ENCODE measurements around the gene JAG1.
"Not testable (repeated sequence)": the region's sequence is repeated elsewhere in the genome, so short reads cannot be mapped to it uniquely, and the experiment has no call there.

JAG1 gene

DNA sequence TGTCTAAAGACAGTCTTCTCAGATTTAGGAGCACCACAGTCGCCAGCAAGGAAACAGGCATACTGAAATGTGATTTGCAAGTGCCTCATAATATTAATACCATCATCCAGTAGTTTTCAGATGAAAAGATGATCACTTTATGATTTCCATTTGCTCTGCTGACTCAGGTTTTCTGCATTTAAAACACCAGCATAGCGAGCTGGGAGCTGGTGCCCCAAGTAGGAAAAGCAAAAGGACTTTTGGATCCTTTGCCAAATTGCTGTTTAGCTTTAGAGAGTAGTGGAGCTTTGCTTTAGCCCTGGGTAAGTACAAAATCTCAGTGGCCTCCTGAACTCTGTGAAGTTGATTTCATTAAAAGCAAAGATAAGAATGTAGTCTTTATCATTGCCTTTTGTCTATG, 78.5 kb downstream of the JAG1 start:
- no peaks in the 10 kb centered on the region for H3K9me3 Mint-ChIP-seq

DNA sequence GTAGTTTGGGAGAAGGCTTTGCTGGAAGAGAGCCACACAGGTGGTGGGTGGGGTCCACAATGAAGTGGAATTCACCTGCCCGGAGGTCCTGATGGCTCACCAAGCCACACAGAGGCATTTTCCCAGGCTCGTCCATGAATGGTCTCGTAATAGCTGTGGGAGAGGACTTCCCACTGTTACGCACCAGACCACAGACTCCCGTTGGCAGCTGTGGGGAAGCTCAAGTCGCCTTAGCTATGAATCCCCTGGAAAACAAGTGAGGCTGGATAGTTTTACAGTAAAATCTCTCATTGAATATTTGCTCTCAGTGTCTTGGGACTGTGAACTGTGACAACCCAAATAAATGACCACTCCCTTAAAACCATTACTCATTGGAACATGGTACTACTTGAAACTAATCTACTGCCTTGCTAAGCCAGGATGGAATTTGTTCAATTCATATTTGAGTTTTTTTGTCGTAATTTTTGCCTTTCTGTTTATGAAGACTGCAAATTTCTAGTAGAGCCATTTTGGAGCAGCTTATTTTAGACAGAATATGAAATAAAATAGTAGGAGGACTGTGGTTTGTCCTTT, 79.4 kb downstream of the JAG1 start:
- Mint-ChIP-seq H3K36me3 (ENCODE audit: low read depth) (peaks cover 19% of the 10 kb centered on the region), H3K27ac (no peak overlapping the region), H3K9me3 (no peaks in the 10 kb centered on the region), H3K4me1 (ENCODE audit: low read depth) (peaks cover 21% of the 10 kb centered on the region), H3K27me3 (no peaks in the 10 kb centered on the region), H3K4me3 (no peak overlapping the region)
- no peak for DNase-seq

More for the DNA sequence above, 78.5 kb downstream of the JAG1 start:
- DNase-seq, result no peak
- H3K4me3 Mint-ChIP-seq, result no peak overlapping the region
- H3K27ac Mint-ChIP-seq, result no peak overlapping the region
- peaks cover 21% of the 10 kb centered on the region for H3K36me3 Mint-ChIP-seq (ENCODE audit: low read depth)
- H3K4me1 Mint-ChIP-seq (ENCODE audit: low read depth), result peaks cover 22% of the 10 kb centered on the region
- H3K27me3 Mint-ChIP-seq, result no peaks in the 10 kb centered on the region

DNA sequence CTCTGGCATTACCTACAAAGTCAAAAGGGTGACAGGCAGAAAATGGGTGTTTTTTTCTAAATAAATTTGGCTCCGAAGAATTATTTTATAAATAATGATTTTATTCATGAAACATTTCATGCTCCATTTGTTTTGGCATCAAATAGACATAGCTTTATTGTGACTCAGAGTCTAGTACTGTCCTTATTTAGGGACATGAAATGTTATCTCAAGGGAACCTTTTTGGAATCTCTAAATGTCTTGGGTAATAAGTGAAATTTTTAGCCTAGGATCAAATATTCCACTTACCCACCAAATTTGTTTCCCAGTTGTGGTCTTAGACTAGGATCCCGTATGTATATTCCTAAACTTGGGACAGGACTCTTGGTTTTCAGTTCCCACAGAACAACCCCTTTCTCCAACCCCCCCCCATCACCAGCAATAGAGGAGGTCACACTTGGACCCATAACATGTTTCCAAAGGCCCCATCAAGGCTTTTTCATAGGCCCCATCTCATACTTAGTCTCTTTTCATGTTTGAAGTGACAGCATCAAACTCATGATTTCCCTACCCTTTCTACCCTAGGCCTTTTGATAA, 81.8 kb downstream of the JAG1 start:
- DNase-seq, result no peak
- H3K4me1 Mint-ChIP-seq (ENCODE audit: low read depth), result peaks cover 10% of the 10 kb centered on the region
- no peaks in the 10 kb centered on the region for H3K27me3 Mint-ChIP-seq
- peaks cover 4% of the 10 kb centered on the region for H3K36me3 Mint-ChIP-seq (ENCODE audit: low read depth)
- H3K27ac Mint-ChIP-seq, result no peak overlapping the region
- no peaks in the 10 kb centered on the region for H3K9me3 Mint-ChIP-seq
- no peak overlapping the region for H3K4me3 Mint-ChIP-seq

DNA sequence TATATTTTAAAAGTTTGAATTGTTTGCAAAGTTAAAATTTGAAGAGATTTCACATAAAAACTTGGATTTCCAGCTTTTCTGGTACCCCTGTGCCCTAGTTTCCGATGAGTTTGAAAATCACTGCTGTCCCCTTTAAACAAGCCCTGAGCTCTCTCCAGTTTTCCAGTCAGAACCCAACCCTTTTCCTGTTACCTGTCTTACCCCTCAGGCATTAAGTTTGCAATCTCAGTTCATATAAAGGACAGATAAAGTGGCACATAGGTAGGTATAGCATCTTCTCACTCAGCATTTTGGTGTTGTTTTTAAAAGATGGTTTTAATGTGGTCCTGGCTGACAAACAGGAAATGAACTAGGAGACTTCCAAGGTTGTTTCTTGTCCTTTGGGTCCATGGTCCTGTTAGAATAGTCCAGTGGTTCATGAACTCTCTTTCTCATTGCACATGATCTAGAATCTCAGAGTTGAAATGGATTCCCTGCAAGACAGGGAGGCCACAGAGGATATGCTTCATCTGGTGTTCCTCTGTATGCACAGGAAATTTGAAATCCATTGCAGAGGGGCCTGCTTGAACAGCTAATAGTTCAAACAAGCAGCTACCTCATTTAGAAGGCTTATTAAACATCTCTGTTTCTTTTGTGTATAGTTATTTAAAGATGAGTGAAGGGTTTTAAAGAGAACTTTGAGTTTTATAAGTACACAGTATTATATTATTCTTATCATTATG, 82.7 kb downstream of the JAG1 start:
- H3K36me3 Mint-ChIP-seq (ENCODE audit: low read depth), result no peaks in the 10 kb centered on the region
- no peaks in the 10 kb centered on the region for H3K27me3 Mint-ChIP-seq
- H3K4me3 Mint-ChIP-seq, result no peak overlapping the region
- DNase-seq, result no peak
- peaks cover 10% of the 10 kb centered on the region for H3K4me1 Mint-ChIP-seq (ENCODE audit: low read depth)
- no peak overlapping the region for H3K27ac Mint-ChIP-seq
- H3K9me3 Mint-ChIP-seq, result no peaks in the 10 kb centered on the region

DNA sequence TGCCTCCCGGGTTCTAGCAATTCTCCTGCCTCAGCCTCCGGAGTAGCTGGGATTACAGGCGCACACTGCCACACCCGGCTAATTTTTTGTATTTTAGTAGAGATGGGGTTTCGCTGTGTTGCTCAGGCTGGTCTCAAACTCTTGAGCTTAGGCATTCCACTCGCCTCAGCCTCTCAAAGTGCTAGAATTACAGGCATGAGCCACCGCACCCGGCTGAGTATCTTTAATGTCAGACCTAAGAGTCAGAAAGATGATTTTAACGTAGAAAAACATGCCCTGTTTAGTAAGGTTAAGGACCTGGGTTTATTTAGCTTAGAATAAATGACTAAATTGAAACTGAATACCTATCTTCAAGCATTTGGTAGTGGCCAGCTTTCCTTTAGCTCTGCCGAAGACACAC, 83.4 kb downstream of the JAG1 start:
- H3K9me3 Mint-ChIP-seq; DNase-seq; H3K4me3 Mint-ChIP-seq; H3K4me1 Mint-ChIP-seq (ENCODE audit: low read depth); H3K36me3 Mint-ChIP-seq (ENCODE audit: low read depth); H3K27ac Mint-ChIP-seq; H3K27me3 Mint-ChIP-seq: not testable (repeated sequence)
